HEK293 (cell line): Measurements from ENCODE around the gene NCAPG2.

Source experiments
- CTCF ChIA-PET: fragments of 350-600 bp; formaldehyde crosslinking; extraction: SDS; loops from one replicate; lab custom pipeline; 2021; ENCODE audit warnings: antibody characterized with exemption; lab: Yijun Ruan, JAX
- POLR2A ChIA-PET: fragments of 300-600 bp; formaldehyde crosslinking; extraction: SDS; loops from one replicate; lab custom pipeline; 2020; ENCODE audit warnings: antibody characterized with exemption, inconsistent platforms; lab: Yijun Ruan, JAX
- H3K27ac ChIP-seq: fragments of 200-500 bp; sonication (Bioruptor generic); 2 replicates; pipeline ENCODE4 v1.5.1; 2014; ENCODE audit warnings: low read depth, low read length, control low read depth, inconsistent platforms; ENCODE audit errors: extremely low read depth
- H3K36me3 ChIP-seq, 2 experiments: fragments of 200-500 bp in 1 of 2; sonication (Bioruptor generic) in 1 of 2; 1 replicate in 1 of 2; 2 replicates in 1 of 2; pipeline ENCODE4 v1.5.1; 2014 to 2017; ENCODE audit warnings: inconsistent platforms in 2 of 2, low read length in 2 of 2; ENCODE audit not compliant: control insufficient read depth in 2 of 2, insufficient read depth in 1 of 2
- H3K4me1 ChIP-seq: fragments of 200-500 bp; sonication (Bioruptor generic); 2 replicates; pipeline ENCODE4 v1.5.1; 2014; ENCODE audit warnings: mild to moderate bottlenecking, low read length, inconsistent platforms; ENCODE audit not compliant: control insufficient read depth, insufficient read depth
- H3K4me3 ChIP-seq: 2 replicates; pipeline ENCODE4 v1.5.1; 2011; ENCODE audit warnings: low read depth, mild to moderate bottlenecking, control low read depth, low read length, moderate library complexity
- H3K9me3 ChIP-seq: fragments of 200-500 bp; sonication (Bioruptor generic); 2 replicates; pipeline ENCODE4 v1.5.1; 2014; ENCODE audit warnings: low read depth, low read length, inconsistent platforms; ENCODE audit not compliant: control insufficient read depth, insufficient read depth
- GFI1B ChIP-seq: fragments of 450-650 bp; formaldehyde crosslinking; IDR thresholded peaks from 2 replicates; pipeline ENCODE4 v1.5.1; 2016; ENCODE audit warnings: missing biosample characterization, missing genetic modification characterization
- ZBTB7A ChIP-seq: fragments of 450-650 bp; formaldehyde crosslinking; IDR thresholded peaks from 2 replicates; pipeline ENCODE4 v1.5.1; 2016; ENCODE audit warnings: low read depth, missing biosample characterization, missing genetic modification characterization
- ZFP69B ChIP-seq: fragments of 450-650 bp; formaldehyde crosslinking; IDR thresholded peaks from 2 replicates; pipeline ENCODE4 v1.5.1; 2016; ENCODE audit warnings: missing biosample characterization, missing genetic modification characterization
- ZNF211 ChIP-seq: fragments of 450-650 bp; formaldehyde crosslinking; IDR thresholded peaks from 2 replicates; pipeline ENCODE4 v1.5.1; 2016; ENCODE audit warnings: low read depth, missing biosample characterization, missing genetic modification characterization
- ZNF24 ChIP-seq: fragments of 450-650 bp; formaldehyde crosslinking; IDR thresholded peaks from 2 replicates; pipeline ENCODE4 v1.5.1; 2016; ENCODE audit warnings: missing biosample characterization, missing genetic modification characterization
- ZNF248 ChIP-seq: fragments of 450-650 bp; formaldehyde crosslinking; IDR thresholded peaks from 2 replicates; pipeline ENCODE4 v1.5.1; 2017; ENCODE audit warnings: missing biosample characterization, missing genetic modification characterization
- ZNF302 ChIP-seq: fragments of 450-650 bp; formaldehyde crosslinking; IDR thresholded peaks from 2 replicates; pipeline ENCODE4 v1.5.1; 2016; ENCODE audit warnings: missing biosample characterization, missing genetic modification characterization, low read depth
- ZNF366 ChIP-seq: fragments of 450-650 bp; formaldehyde crosslinking; conservative IDR thresholded peaks from 2 replicates; pipeline ENCODE4 v1.5.1; 2016; ENCODE audit warnings: missing biosample characterization, missing genetic modification characterization
- ZNF404 ChIP-seq: fragments of 450-650 bp; formaldehyde crosslinking; IDR thresholded peaks from 2 replicates; pipeline ENCODE4 v1.5.1; 2017; ENCODE audit warnings: missing biosample characterization, missing genetic modification characterization
- ZNF610 ChIP-seq: fragments of 450-650 bp; formaldehyde crosslinking; IDR thresholded peaks from 2 replicates; pipeline ENCODE4 v1.5.1; 2016; ENCODE audit warnings: missing biosample characterization, missing genetic modification characterization, borderline replicate concordance
- ZNF768 ChIP-seq: fragments of 450-650 bp; formaldehyde crosslinking; IDR thresholded peaks from 2 replicates; pipeline ENCODE4 v1.5.1; 2018; ENCODE audit warnings: missing biosample characterization, mild to moderate bottlenecking, missing genetic modification characterization
- ZNF785 ChIP-seq: fragments of 450-650 bp; formaldehyde crosslinking; IDR thresholded peaks from 2 replicates; pipeline ENCODE4 v1.5.1; 2016; ENCODE audit warnings: missing biosample characterization, missing genetic modification characterization
- ZNF791 ChIP-seq: fragments of 450-650 bp; formaldehyde crosslinking; IDR thresholded peaks from 2 replicates; pipeline ENCODE4 v1.5.1; 2016; ENCODE audit warnings: missing biosample characterization, missing genetic modification characterization
- ZNF837 ChIP-seq: fragments of 450-650 bp; formaldehyde crosslinking; IDR thresholded peaks from 2 replicates; pipeline ENCODE4 v1.5.1; 2016; ENCODE audit warnings: missing biosample characterization, missing genetic modification characterization
- TF ChIP-seq, protein P1 (sequence below): fragments of 450-650 bp; formaldehyde crosslinking; optimal IDR thresholded peaks from 2 replicates; pipeline ENCODE3; 2016; ENCODE audit warnings: missing biosample characterization, mild to moderate bottlenecking, missing genetic modification characterization
- TF ChIP-seq, protein P2 (sequence below): fragments of 450-650 bp; IDR thresholded peaks from 2 replicates; pipeline ENCODE4 v1.5.1; 2018; ENCODE audit warnings: missing biosample characterization, mild to moderate bottlenecking, missing genetic modification characterization
- TF ChIP-seq, protein P3 (sequence below): fragments of 450-650 bp; formaldehyde crosslinking; IDR thresholded peaks from 2 replicates; pipeline ENCODE4 v1.5.1; 2016; ENCODE audit warnings: missing biosample characterization, missing genetic modification characterization
- TF ChIP-seq, protein P4 (sequence below): fragments of 450-650 bp; formaldehyde crosslinking; conservative IDR thresholded peaks from 2 replicates; pipeline ENCODE4 v1.5.1; 2016; ENCODE audit warnings: low read depth, missing biosample characterization, missing genetic modification characterization

NCAPG2 gene

DNA sequence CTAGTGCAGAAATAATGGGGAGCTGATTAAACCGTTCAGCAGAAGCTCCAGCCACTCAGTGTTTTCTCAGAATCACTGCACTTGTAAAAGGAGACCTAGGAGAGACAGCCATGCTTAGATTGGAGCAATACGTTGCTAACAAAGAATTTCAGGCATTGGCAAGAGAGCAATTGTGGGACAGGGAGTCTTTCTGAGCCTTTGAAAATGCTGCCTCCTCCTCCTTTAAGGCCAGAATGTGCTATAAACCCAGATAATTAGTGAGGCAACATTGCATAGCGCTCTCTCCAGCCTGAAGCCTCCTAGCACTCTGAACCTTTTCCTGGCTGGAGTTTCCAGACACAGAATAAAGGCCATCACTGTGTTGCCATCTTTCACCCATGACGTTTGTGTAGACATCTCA lies 98.5 kb downstream of the NCAPG2 start (continued):
- TF ChIP-seq, protein P1, sequence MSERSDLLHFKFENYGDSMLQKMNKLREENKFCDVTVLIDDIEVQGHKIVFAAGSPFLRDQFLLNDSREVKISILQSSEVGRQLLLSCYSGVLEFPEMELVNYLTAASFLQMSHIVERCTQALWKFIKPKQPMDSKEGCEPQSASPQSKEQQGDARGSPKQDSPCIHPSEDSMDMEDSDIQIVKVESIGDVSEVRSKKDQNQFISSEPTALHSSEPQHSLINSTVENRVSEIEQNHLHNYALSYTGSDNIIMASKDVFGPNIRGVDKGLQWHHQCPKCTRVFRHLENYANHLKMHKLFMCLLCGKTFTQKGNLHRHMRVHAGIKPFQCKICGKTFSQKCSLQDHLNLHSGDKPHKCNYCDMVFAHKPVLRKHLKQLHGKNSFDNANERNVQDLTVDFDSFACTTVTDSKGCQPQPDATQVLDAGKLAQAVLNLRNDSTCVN (tag by site-specific recombination): no peak
- TF ChIP-seq ZBTB7A (tag by site-specific recombination) (no peak), ZNF785 (no peak), ZNF791 (tag by site-specific recombination) (no peak)

DNA sequence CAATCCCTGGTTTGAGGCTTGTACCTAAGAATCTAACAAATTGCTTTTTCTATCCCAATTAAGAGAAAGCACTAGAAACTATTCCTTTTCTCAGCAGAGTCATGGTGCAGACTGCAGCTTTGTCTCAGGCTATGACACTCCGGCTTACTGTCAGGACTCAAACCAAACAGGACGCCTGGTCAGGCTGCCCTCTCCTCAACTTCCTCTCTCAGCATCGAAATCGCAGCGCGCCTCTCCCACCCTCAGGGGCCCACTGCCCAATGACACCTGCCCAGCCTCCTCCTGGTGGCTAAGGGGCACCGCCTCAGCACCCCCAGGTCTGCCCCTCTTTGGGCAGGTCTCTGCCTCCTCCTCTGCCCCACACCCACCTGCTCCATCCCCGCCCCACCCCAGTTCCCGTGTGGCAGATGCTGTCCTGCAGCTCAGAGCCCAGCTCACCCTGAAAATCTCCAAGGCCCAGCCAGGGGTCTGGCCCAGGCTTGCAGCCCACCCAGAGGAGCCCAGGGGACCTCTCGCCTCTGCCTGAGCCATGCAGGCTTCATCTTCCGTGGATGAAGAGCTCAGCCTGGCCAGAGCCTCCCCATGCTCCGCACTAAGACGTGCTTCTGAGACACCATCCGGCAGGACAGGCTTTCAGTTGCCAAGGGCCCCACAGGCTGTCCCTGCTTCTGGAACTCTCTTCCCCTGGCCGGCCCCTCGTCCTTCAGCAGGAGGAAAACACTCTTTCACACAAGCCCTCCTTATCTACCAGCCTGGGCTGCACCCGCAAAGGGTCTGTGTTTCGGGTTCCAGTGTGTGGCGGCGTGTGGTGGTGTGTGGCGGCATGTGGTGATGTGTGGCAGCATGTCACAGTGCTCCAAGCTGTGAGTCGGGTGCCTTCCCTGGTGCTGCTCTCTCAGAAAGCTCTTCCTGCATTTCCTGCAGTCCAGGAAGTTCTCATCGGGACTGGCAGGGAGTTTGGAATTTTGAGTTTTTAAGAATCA lies 100.5 kb downstream of the NCAPG2 start:
- Histone ChIP-seq H3K4me1 (no peaks in the 10 kb centered on the region), H3K27ac (no peak overlapping the region), H3K9me3 (no peaks in the 10 kb centered on the region), H3K4me3 (no peak overlapping the region), H3K36me3 (peaks cover 0 to 40% of the 10 kb centered on the region in 2 experiments; a peak in 1 of 3 replicates)
- ChIA-PET POLR2A (no interaction called here), CTCF (no interaction called here)
- no peak for TF ChIP-seq ZNF248 (tag by site-specific recombination)
- TF ChIP-seq ZNF768 (tag by site-specific recombination): no peak
- TF ChIP-seq ZFP69B: no peak
- TF ChIP-seq GFI1B: no peak
- TF ChIP-seq ZNF837: no peak
- TF ChIP-seq, protein P2, sequence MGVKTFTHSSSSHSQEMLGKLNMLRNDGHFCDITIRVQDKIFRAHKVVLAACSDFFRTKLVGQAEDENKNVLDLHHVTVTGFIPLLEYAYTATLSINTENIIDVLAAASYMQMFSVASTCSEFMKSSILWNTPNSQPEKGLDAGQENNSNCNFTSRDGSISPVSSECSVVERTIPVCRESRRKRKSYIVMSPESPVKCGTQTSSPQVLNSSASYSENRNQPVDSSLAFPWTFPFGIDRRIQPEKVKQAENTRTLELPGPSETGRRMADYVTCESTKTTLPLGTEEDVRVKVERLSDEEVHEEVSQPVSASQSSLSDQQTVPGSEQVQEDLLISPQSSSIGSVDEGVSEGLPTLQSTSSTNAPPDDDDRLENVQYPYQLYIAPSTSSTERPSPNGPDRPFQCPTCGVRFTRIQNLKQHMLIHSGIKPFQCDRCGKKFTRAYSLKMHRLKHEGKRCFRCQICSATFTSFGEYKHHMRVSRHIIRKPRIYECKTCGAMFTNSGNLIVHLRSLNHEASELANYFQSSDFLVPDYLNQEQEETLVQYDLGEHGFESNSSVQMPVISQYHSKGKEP: no peak
- no peak for TF ChIP-seq ZNF610 (tag by site-specific recombination)
- TF ChIP-seq, protein P3, sequence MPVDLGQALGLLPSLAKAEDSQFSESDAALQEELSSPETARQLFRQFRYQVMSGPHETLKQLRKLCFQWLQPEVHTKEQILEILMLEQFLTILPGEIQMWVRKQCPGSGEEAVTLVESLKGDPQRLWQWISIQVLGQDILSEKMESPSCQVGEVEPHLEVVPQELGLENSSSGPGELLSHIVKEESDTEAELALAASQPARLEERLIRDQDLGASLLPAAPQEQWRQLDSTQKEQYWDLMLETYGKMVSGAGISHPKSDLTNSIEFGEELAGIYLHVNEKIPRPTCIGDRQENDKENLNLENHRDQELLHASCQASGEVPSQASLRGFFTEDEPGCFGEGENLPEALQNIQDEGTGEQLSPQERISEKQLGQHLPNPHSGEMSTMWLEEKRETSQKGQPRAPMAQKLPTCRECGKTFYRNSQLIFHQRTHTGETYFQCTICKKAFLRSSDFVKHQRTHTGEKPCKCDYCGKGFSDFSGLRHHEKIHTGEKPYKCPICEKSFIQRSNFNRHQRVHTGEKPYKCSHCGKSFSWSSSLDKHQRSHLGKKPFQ (tag by site-specific recombination): no peak

DNA sequence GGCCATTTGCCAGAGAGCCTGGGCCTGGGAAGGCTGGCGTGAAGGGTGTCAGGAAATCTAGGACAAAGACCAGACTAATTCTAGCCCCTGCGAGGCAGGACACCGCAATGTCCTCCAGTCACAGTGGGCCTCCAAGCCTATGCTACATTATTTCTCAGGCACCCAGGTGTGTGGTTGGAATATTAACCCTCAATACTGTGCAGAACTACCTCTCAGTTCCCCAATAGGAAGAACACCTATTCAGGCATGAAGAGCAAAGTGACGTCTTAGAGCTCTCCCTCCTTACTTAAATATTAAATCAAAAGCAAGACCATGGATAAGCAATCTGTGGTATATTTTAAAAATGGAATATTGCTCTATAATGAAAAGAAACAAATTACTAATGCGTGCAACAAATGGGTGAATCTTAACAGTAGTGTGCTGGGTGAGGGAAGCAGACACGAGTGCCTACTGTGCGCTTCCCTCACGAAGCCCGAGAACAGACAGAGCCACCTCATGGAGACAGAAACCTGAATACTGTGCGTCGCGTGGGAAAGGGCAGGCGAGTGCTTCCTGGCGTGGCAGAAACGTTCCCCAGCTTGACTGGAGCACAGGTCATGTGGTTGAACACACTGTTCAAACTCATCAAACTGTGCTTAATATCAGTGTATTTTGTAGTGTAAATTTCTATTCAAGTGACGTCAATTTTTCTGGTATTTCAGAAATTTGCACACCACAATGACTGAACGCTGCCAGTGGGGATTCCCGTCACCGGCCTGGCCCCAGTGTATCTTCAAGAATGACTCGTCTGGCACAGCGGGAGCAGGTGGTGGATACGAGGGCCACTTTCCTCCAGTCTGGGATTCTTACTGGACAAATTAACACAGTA lies 101.5 kb downstream of the NCAPG2 start:
- Histone ChIP-seq H3K4me3 (no peak overlapping the region), H3K36me3 (peaks cover 0 to 34% of the 10 kb centered on the region in 2 experiments; a peak in 1 of 3 replicates), H3K4me1 (no peaks in the 10 kb centered on the region), H3K27ac (no peak overlapping the region), H3K9me3 (no peaks in the 10 kb centered on the region)
- ChIA-PET CTCF (no interaction called here), POLR2A (no interaction called here)
- no peak for TF ChIP-seq ZNF404 (tag by site-specific recombination)
- no peak for TF ChIP-seq ZNF211 (tag by site-specific recombination)
- TF ChIP-seq ZBTB7A (tag by site-specific recombination): no peak
- TF ChIP-seq ZNF302 (tag by site-specific recombination): no peak
- TF ChIP-seq, protein P4, sequence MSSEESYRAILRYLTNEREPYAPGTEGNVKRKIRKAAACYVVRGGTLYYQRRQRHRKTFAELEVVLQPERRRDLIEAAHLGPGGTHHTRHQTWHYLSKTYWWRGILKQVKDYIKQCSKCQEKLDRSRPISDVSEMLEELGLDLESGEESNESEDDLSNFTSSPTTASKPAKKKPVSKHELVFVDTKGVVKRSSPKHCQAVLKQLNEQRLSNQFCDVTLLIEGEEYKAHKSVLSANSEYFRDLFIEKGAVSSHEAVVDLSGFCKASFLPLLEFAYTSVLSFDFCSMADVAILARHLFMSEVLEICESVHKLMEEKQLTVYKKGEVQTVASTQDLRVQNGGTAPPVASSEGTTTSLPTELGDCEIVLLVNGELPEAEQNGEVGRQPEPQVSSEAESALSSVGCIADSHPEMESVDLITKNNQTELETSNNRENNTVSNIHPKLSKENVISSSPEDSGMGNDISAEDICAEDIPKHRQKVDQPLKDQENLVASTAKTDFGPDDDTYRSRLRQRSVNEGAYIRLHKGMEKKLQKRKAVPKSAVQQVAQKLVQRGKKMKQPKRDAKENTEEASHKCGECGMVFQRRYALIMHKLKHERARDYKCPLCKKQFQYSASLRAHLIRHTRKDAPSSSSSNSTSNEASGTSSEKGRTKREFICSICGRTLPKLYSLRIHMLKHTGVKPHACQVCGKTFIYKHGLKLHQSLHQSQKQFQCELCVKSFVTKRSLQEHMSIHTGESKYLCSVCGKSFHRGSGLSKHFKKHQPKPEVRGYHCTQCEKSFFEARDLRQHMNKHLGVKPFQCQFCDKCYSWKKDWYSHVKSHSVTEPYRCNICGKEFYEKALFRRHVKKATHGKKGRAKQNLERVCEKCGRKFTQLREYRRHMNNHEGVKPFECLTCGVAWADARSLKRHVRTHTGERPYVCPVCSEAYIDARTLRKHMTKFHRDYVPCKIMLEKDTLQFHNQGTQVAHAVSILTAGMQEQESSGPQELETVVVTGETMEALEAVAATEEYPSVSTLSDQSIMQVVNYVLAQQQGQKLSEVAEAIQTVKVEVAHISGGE: no peak
- no peak for TF ChIP-seq ZNF366 (tag by site-specific recombination)
- no peak for TF ChIP-seq ZNF24 (tag by site-specific recombination)
